SK-N-SH (cell line): ENCODE data around the gene LKAAEAR1. TPM values are rescaled to one million over a fixed set of nuclear protein-coding genes. Genes with fewer than 3 reads are reported as not detected.

Experiments
- CTCF ChIA-PET: fragments of 300-600, 350-600 bp; formaldehyde crosslinking; extraction: SDS; loops from one replicate; lab custom pipeline; 2021; lab: Yijun Ruan, JAX
- POLR2A ChIA-PET: fragments of 350-600 bp; sonication (Branson Sonifier 250); formaldehyde crosslinking; extraction: SDS; loops from one replicate; lab custom pipeline; 2020; ENCODE audit warnings: antibody characterized with exemption, inconsistent platforms; lab: Yijun Ruan, JAX
- DNase-seq: peaks from one replicate; pipeline ENCODE4 v3.0.0; 2012
- H2AFZ ChIP-seq: fragments of 200-600 bp; sonication (generic); 2 replicates; pipeline ENCODE4 v1.8.1; 2016; ENCODE audit warnings: antibody characterized with exemption, mild to moderate bottlenecking, low read depth
- H3F3A ChIP-seq: fragments of 200-600 bp; sonication (generic); replicated peaks from 2 replicates; pipeline ENCODE3; 2016; ENCODE audit warnings: antibody characterized with exemption, mild to moderate bottlenecking; ENCODE audit not compliant: insufficient read depth
- H3K27ac ChIP-seq, 2 experiments: fragments of 200-500 bp in 1 of 2; fragments of 200-600 bp in 1 of 2; sonication (Bioruptor generic) in 1 of 2; sonication (generic), shearing (Covaris generic) in 1 of 2; 2 replicates each; pipeline versions ENCODE4 v1.5.1 to v1.6.1; 2014 to 2016; ENCODE audit warnings: low read depth in 2 of 2, inconsistent platforms in 1 of 2, low read length in 1 of 2, mild to moderate bottlenecking in 1 of 2, mixed read lengths in 1 of 2
- H3K27me3 ChIP-seq: fragments of 200-600 bp; sonication (generic), shearing (Covaris generic); 2 replicates; pipeline ENCODE4 v1.6.1; 2016; ENCODE audit warnings: mixed run types; ENCODE audit not compliant: insufficient read depth
- H3K36me3 ChIP-seq, 2 experiments: fragments of 200-500 bp in 1 of 2; fragments of 200-600 bp in 1 of 2; sonication (Bioruptor generic) in 1 of 2; sonication (generic) in 1 of 2; replicated peaks in 1 of 2; 2 replicates each; pipeline versions ENCODE3 to v1.5.1; 2014 to 2016; ENCODE audit warnings: low read length in 1 of 2, mild to moderate bottlenecking in 1 of 2; ENCODE audit not compliant: insufficient read depth in 2 of 2, control insufficient read depth in 1 of 2
- H3K4me1 ChIP-seq, 2 experiments: fragments of 200-500 bp in 1 of 2; fragments of 200-600 bp in 1 of 2; sonication (Bioruptor generic) in 1 of 2; sonication (generic), shearing (Covaris generic) in 1 of 2; 2 replicates each; pipeline versions ENCODE4 v1.5.1 to v1.6.1; 2014 to 2016; ENCODE audit warnings: low read depth in 1 of 2, low read length in 1 of 2, mixed run types in 1 of 2; ENCODE audit not compliant: insufficient read depth in 2 of 2, control insufficient read depth in 1 of 2
- H3K4me2 ChIP-seq: fragments of 200-600 bp; sonication (generic), shearing (Covaris generic); 2 replicates; pipeline ENCODE4 v1.6.1; 2017; ENCODE audit warnings: mixed run types
- H3K4me3 ChIP-seq, 2 experiments: fragments of 200-500 bp in 1 of 2; fragments of 200-600 bp in 1 of 2; sonication (Bioruptor generic) in 1 of 2; sonication (generic), shearing (Covaris generic) in 1 of 2; 2 replicates each; pipeline versions ENCODE4 v1.5.1 to v1.8.1; 2014 to 2016; ENCODE audit warnings: low read depth in 2 of 2, inconsistent platforms in 1 of 2, low read length in 1 of 2, mild to moderate bottlenecking in 1 of 2, mixed read lengths in 1 of 2, moderate library complexity in 1 of 2
- H3K79me2 ChIP-seq: fragments of 200-600 bp; sonication (generic); 2 replicates; pipeline ENCODE4 v1.8.1; 2017; ENCODE audit warnings: mild to moderate bottlenecking; ENCODE audit not compliant: insufficient read depth
- H3K9ac ChIP-seq: fragments of 200-600 bp; sonication (generic); 2 replicates; pipeline ENCODE4 v1.6.1; 2017; ENCODE audit warnings: mixed run types
- H3K9me2 ChIP-seq: fragments of 200-600 bp; sonication (generic); 2 replicates; pipeline ENCODE4 v1.6.1; 2017; ENCODE audit warnings: mixed run types
- H3K9me3 ChIP-seq: fragments of 200-600 bp; sonication (generic); 2 replicates; pipeline ENCODE4 v1.6.1; 2017; ENCODE audit warnings: mixed run types, mild to moderate bottlenecking, moderate library complexity
- H4K20me1 ChIP-seq: fragments of 200-600 bp; sonication (generic); 2 replicates; pipeline ENCODE4 v1.6.1; 2017; ENCODE audit warnings: mild to moderate bottlenecking, mixed run types; ENCODE audit not compliant: insufficient read depth
- CHD2 ChIP-seq: fragments of 150-350 bp; IDR thresholded peaks from 2 replicates; pipeline ENCODE4 v1.6.1; 2018; ENCODE audit warnings: low read length; ENCODE audit not compliant: partially characterized antibody
- EZH2phosphoT487 ChIP-seq: fragments of 200-600 bp; sonication (generic); IDR thresholded peaks from 2 replicates; pipeline ENCODE4 v1.6.1; 2017; ENCODE audit warnings: low read depth, mixed run types, mild to moderate bottlenecking, antibody characterized with exemption, moderate library complexity, borderline replicate concordance
- IRF3 ChIP-seq: fragments of 150-350 bp; IDR thresholded peaks from 2 replicates; pipeline ENCODE4 v1.6.1; 2016; ENCODE audit warnings: mild to moderate bottlenecking, low read depth, low read length
- JUND ChIP-seq: IDR thresholded peaks from 2 replicates; pipeline ENCODE4 v1.4.0; 2012
- NFIC ChIP-seq: IDR thresholded peaks from 2 replicates; pipeline ENCODE4 v1.4.0; 2012; ENCODE audit warnings: borderline replicate concordance
- RCOR1 ChIP-seq: fragments of 150-350 bp; IDR thresholded peaks from 2 replicates; pipeline ENCODE4 v1.6.1; 2017; ENCODE audit warnings: antibody characterized with exemption, low read length
- RFX5 ChIP-seq: IDR thresholded peaks from 2 replicates; pipeline ENCODE4 v1.6.1; 2012; ENCODE audit warnings: mild to moderate bottlenecking, improper control_type of control experiment, low read length
- RXRA ChIP-seq: IDR thresholded peaks from 2 replicates; pipeline ENCODE4 v1.4.0; 2012; ENCODE audit warnings: low read depth, mild to moderate bottlenecking, borderline replicate concordance
- SIN3A ChIP-seq: IDR thresholded peaks from 2 replicates; pipeline ENCODE4 v1.6.1; 2012; ENCODE audit warnings: low read depth, mild to moderate bottlenecking, low read length, moderate library complexity, borderline replicate concordance
- SMC3 ChIP-seq: IDR thresholded peaks from 2 replicates; pipeline ENCODE4 v1.6.1; 2012; ENCODE audit warnings: low read depth, low read length, improper control_type of control experiment
- TAF1 ChIP-seq: IDR thresholded peaks from 2 replicates; pipeline ENCODE4 v1.6.1; 2012; ENCODE audit warnings: low read depth, mild to moderate bottlenecking, low read length, moderate library complexity, borderline replicate concordance
- TCF12 ChIP-seq: IDR thresholded peaks from 2 replicates; pipeline ENCODE4 v1.4.0; 2012
- TEAD4 ChIP-seq: IDR thresholded peaks from 2 replicates; pipeline ENCODE4 v1.4.0; 2012; ENCODE audit warnings: mild to moderate bottlenecking, borderline replicate concordance; ENCODE audit not compliant: insufficient read depth
- USF1 ChIP-seq: IDR thresholded peaks from 2 replicates; pipeline ENCODE4 v1.4.0; 2012; ENCODE audit warnings: low read depth, borderline replicate concordance
- YY1 ChIP-seq: IDR thresholded peaks from 2 replicates; pipeline ENCODE4 v1.4.0; 2012; ENCODE audit warnings: low read depth, mild to moderate bottlenecking
- WGBS: methylation state at CpG from one replicate; pipeline ENCODE4 v1.1.6; 2017; ENCODE audit warnings: low lambda C conversion rate; 5-methylcytosine and 5-hydroxymethylcytosine counted together
- polyA plus RNA-seq, 3 experiments: library from polyadenylated mRNA; depleted of rRNA; stranded (reverse); fragments of >200 nt; gene quantifications; 2 replicates each; pipeline ENCODE4 v1.2.3, GENCODE V29; 2012
- TF ChIP-seq, protein P1 (sequence below): fragments of 150-350 bp; IDR thresholded peaks from 2 replicates; pipeline ENCODE4 v1.6.1; 2017; ENCODE audit warnings: antibody characterized with exemption, low read length, low read depth, borderline replicate concordance
- TF ChIP-seq, protein P2 (sequence below): IDR thresholded peaks from 2 replicates; pipeline ENCODE4; 2012

LKAAEAR1 gene
- polyA plus RNA-seq, 1 of the 3 experiments (the other 2 are of a cell fraction): 0.71 TPM

DNA sequence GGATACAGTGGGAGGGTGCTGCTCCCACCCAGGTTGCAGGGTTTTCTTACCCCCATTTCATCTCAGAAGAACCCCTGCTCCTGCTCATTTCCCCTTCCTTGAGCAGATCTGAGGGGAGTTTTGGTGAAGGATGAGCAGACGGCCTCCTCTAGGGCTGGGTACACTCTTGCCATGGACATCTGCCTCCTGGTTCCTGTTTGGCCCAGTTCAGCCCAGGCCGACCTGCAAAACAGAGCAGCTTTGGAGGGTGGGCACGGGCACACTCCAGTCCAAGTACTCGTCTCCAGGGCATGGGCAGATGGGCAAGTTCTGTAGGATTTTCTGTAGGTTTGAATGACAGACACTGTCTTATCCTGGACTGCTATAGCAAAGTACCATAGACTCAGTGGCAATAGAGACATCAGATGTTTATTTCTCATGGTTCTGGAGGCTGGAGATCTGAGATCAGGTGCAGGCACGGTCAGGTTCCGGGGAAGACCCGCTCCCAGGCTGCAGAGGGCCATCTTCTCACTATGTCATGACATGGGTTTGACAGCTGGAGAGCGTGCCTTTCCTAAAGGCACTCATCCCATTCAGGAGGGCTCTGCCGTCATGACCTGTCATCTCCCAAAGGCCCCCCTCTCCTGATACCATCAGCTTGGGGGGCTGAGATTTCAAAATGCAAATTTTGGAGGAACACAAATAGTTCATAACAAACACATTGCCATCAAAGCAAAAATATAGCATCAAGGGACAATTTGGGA, 16.9 kb upstream of the LKAAEAR1 start:
- Histone ChIP-seq H2AFZ (no peak overlapping the region), H3K4me2 (no peak overlapping the region), H3K9me2 (no peaks in the 10 kb centered on the region), H3K27me3 (no peaks in the 10 kb centered on the region; the same call in 1 of the 2 replicates), H3K4me3 (no peak overlapping the region), H3K36me3 (no peaks in the 10 kb centered on the region), H3K9me3 (no peaks in the 10 kb centered on the region), H3K79me2 (no peaks in the 10 kb centered on the region), H4K20me1 (no peaks in the 10 kb centered on the region), H3K27ac (no peak overlapping the region), H3K9ac (no peak overlapping the region), H3K4me1 (peaks cover 0 to 2% of the 10 kb centered on the region in 2 experiments; a peak in 1 of 4 replicates), H3F3A (no peaks in the 10 kb centered on the region)
- DNase-seq: no peak
- CTCF ChIA-PET: interaction anchor here (0.7 to 2.6 kb wide), 16 partner anchors 9 to 155 kb away, joined by 3 to 32 read pairs (median 6); partner anchors contain the start of genes LKAAEAR1, OPRL1, PCMTD2 and RGS19
- TF ChIP-seq, protein P1, sequence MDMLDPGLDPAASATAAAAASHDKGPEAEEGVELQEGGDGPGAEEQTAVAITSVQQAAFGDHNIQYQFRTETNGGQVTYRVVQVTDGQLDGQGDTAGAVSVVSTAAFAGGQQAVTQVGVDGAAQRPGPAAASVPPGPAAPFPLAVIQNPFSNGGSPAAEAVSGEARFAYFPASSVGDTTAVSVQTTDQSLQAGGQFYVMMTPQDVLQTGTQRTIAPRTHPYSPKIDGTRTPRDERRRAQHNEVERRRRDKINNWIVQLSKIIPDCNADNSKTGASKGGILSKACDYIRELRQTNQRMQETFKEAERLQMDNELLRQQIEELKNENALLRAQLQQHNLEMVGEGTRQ: no peak
- TF ChIP-seq SMC3 (no peak), TCF12 (no peak)
- POLR2A ChIA-PET: no interaction called here
- WGBS: 57% methylated on average over 7 of the region's 9 CpGs

GRCh38 chr20:64100566-64100888, 16.3 kb upstream of the LKAAEAR1 start:
- Histone ChIP-seq H3K4me2 (no peak overlapping the region), H3K9me2 (no peaks in the 10 kb centered on the region), H3K9me3 (no peaks in the 10 kb centered on the region), H3F3A (no peaks in the 10 kb centered on the region), H3K27ac (no peak overlapping the region), H3K79me2 (no peaks in the 10 kb centered on the region), H3K27me3 (no peaks in the 10 kb centered on the region; the same call in 1 of the 2 replicates), H4K20me1 (no peaks in the 10 kb centered on the region), H3K9ac (no peak overlapping the region), H3K4me3 (no peak overlapping the region), H3K4me1 (peaks cover 0 to 2% of the 10 kb centered on the region in 2 experiments; a peak in 1 of 4 replicates), H3K36me3 (no peaks in the 10 kb centered on the region), H2AFZ (no peak overlapping the region)
- DNase-seq: no peak
- ChIA-PET CTCF (interaction anchor here (1.1 to 2.3 kb wide), 5 partner anchors 10 to 66 kb away, joined by 3 to 16 read pairs (median 6); partner anchors contain the start of genes LKAAEAR1, OPRL1 and RGS19), POLR2A (no interaction called here)
- TF ChIP-seq NFIC (no peak), EZH2phosphoT487 (no peak)
- WGBS: 59% methylated on average over 4 of the region's 4 CpGs

DNA sequence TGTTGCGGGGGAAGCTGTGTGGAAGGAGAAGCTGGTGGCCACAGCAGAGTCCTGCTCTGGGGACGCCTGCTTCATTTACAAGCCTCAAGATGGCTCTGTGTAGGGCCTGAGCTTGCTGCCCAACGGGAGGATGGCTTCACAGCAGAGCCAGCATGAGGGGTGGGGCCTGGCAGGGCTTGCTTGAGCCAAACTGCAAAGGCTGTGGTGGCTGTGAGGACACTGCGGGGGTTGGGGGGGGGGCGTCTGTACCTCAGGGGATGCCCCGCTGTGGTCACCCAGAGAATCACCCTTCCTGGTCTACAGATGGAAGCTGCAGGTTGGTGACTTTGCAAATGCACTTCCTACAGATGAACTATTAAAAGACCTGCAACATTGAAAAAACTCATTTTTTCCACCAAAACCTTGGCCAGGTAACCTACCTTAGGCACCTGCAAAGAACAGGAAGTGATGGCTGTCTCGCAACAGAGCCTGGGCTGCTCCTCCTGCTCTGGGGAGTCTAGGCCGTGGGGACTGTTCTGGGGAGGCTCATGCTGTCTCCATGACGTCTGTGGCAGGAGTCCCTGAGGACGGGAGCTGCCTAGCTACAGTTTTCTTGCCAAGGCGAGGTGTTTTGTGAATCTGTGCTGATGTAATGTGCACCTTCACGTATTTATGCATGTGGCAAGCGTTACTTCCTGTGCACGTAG, 15.8 kb upstream of the LKAAEAR1 start:
- Histone ChIP-seq H3K27me3 (no peaks in the 10 kb centered on the region; the same call in 1 of the 2 replicates), H3K79me2 (no peaks in the 10 kb centered on the region), H3K4me1 (peaks cover 0 to 2% of the 10 kb centered on the region in 2 experiments; a peak in 1 of 4 replicates), H3K4me2 (no peak overlapping the region), H2AFZ (no peak overlapping the region), H3K9me2 (no peaks in the 10 kb centered on the region), H3K9me3 (no peaks in the 10 kb centered on the region), H3K4me3 (no peak overlapping the region), H3K36me3 (no peaks in the 10 kb centered on the region), H3K9ac (no peak overlapping the region), H3K27ac (no peak overlapping the region), H4K20me1 (no peaks in the 10 kb centered on the region), H3F3A (no peaks in the 10 kb centered on the region)
- ChIA-PET POLR2A (no interaction called here), CTCF (interaction anchor here (0.7 to 2.3 kb wide), 4 partner anchors 10 to 30 kb away, joined by 3 to 16 read pairs (median 5); partner anchors contain the start of gene LKAAEAR1)
- DNase-seq: no peak
- 49% methylated on average over 7 of the region's 14 CpGs for WGBS
- TF ChIP-seq RFX5 (no peak), SIN3A (no peak), RCOR1 (no peak), EZH2phosphoT487 (no peak), TAF1 (no peak), JUND (no peak), USF1 (no peak), TCF12 (no peak), CHD2 (no peak), RXRA (no peak), YY1 (no peak), TEAD4 (no peak), IRF3 (no peak)
- TF ChIP-seq, protein P2, sequence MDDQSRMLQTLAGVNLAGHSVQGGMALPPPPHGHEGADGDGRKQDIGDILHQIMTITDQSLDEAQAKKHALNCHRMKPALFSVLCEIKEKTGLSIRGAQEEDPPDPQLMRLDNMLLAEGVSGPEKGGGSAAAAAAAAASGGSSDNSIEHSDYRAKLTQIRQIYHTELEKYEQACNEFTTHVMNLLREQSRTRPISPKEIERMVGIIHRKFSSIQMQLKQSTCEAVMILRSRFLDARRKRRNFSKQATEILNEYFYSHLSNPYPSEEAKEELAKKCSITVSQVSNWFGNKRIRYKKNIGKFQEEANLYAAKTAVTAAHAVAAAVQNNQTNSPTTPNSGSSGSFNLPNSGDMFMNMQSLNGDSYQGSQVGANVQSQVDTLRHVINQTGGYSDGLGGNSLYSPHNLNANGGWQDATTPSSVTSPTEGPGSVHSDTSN: no peak
